Measurements from ENCODE around the gene NTN1. TPM values are rescaled to one million over a fixed set of nuclear protein-coding genes. Genes with fewer than 3 reads are reported as not detected.
A peak's percentile ranks its signal among the peaks of the same experiment; 100 is the strongest.

NTN1 gene
- total RNA-seq, 1 donor from 2014 or later = 4.7 TPM

DNA sequence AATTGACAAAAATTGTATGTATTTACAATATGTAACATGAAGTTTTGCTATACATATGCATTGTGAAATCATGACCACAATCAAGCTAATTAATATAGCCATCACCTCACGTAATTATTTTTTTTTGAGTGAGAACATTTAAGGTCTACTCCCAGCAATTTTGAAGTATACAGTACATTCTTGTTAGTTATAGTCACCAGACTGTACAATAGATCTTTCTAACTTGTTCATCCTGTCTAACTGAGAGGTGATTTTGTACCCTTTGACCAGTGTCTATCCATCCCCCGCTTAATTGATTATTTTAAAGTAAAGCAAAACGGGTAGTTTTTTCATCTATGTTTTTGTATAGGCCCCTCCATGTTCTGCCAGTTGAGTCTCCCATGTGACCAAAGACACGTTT is 30.3 kb downstream of the NTN1 start:
- no peak for TF ChIP-seq POLR2AphosphoS5 (IDR thresholded peaks at IDR 0.05; ENCODE audit: insufficient read depth in 1 of 2, low read depth in 1 of 2)
- no peak for TF ChIP-seq POLR2A (IDR thresholded peaks at IDR 0.05)
- Histone ChIP-seq H3K4me3 (no peak overlapping the region), H3K36me3 (no peaks in the 10 kb centered on the region)

DNA sequence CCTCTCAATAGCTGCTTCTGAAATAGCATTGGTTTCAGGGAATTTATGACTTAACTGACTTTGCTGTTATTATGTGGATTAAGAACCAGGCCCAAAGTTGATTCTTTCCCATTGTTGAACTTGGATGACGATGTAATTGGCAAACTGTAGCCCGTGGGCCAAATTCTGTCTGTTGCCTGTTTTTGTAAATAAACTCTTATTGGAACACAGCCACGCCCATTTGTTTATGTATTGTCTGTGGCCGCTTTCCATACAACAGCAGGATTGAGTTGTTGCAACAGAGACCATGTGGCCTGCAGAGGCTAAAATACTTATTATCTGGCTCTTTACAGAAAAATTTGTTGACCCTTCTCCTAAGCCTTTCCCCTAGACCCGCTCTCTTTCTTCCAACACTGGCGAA is 31.6 kb downstream of the NTN1 start:
- H3K27ac ChIP-seq = peak overlapping the region; percentile 57
- no peaks in the 10 kb centered on the region for H3K27me3 ChIP-seq
- peaks cover 17% of the 10 kb centered on the region for H3K4me1 ChIP-seq
- H3K36me3 ChIP-seq = no peaks in the 10 kb centered on the region
- no peak overlapping the region for H3K4me3 ChIP-seq
- no peak for DNase-seq (ENCODE audit: extremely low spot score in 2 of 2)
- TF ChIP-seq, protein P1, sequence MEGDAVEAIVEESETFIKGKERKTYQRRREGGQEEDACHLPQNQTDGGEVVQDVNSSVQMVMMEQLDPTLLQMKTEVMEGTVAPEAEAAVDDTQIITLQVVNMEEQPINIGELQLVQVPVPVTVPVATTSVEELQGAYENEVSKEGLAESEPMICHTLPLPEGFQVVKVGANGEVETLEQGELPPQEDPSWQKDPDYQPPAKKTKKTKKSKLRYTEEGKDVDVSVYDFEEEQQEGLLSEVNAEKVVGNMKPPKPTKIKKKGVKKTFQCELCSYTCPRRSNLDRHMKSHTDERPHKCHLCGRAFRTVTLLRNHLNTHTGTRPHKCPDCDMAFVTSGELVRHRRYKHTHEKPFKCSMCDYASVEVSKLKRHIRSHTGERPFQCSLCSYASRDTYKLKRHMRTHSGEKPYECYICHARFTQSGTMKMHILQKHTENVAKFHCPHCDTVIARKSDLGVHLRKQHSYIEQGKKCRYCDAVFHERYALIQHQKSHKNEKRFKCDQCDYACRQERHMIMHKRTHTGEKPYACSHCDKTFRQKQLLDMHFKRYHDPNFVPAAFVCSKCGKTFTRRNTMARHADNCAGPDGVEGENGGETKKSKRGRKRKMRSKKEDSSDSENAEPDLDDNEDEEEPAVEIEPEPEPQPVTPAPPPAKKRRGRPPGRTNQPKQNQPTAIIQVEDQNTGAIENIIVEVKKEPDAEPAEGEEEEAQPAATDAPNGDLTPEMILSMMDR (IDR thresholded peaks at IDR 0.05) = no peak
- no peak for TF ChIP-seq POLR2AphosphoS5 (IDR thresholded peaks at IDR 0.05; ENCODE audit: insufficient read depth in 1 of 2, low read depth in 1 of 2)
- no peak for TF ChIP-seq POLR2A (IDR thresholded peaks at IDR 0.05)
- intact Hi-C loops (cut with DNase I) = no loop called here
- no peaks in the 10 kb centered on the region for H3K9me3 ChIP-seq

More for the DNA sequence above, 30.3 kb downstream of the NTN1 start:
- intact Hi-C loops (cut with DNase I) = no loop called here
- Histone ChIP-seq H3K27me3 (no peaks in the 10 kb centered on the region), H3K9me3 (no peaks in the 10 kb centered on the region), H3K27ac (no peak overlapping the region), H3K4me1 (peaks cover 6% of the 10 kb centered on the region)
- no peak for DNase-seq (ENCODE audit: extremely low spot score in 2 of 2)

DNA sequence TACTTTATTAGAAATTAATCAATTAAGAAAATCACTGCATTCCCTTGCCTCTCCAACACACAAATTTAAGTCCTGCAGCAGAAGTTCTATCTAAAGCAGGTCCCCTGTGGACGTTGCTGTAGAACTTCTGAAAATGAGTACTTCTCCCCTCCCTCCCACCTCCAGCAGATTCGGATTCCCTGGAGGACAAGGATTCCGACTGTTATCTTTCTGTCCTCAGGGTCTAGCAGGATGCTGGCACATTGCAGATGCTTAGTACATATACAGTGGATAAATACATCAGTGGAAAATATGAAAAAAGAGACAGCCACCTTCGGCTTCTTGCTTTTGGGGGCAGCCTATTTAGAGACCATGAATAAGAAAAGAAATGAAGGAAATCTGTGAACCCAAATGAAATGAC is 32.1 kb downstream of the NTN1 start:
- DNase-seq (ENCODE audit: extremely low spot score in 2 of 2) = no peak
- Histone ChIP-seq H3K4me3 (no peak overlapping the region), H3K27ac (peak overlapping the region; percentile 57), H3K9me3 (no peaks in the 10 kb centered on the region), H3K4me1 (peaks cover 19% of the 10 kb centered on the region), H3K27me3 (no peaks in the 10 kb centered on the region), H3K36me3 (no peaks in the 10 kb centered on the region)
- TF ChIP-seq, protein P1 (IDR thresholded peaks at IDR 0.05) = no peak
- TF ChIP-seq POLR2A (IDR thresholded peaks at IDR 0.05) (no peak), POLR2AphosphoS5 (IDR thresholded peaks at IDR 0.05; ENCODE audit: insufficient read depth in 1 of 2, low read depth in 1 of 2) (no peak)
- intact Hi-C loops (cut with DNase I) = no loop called here

DNA sequence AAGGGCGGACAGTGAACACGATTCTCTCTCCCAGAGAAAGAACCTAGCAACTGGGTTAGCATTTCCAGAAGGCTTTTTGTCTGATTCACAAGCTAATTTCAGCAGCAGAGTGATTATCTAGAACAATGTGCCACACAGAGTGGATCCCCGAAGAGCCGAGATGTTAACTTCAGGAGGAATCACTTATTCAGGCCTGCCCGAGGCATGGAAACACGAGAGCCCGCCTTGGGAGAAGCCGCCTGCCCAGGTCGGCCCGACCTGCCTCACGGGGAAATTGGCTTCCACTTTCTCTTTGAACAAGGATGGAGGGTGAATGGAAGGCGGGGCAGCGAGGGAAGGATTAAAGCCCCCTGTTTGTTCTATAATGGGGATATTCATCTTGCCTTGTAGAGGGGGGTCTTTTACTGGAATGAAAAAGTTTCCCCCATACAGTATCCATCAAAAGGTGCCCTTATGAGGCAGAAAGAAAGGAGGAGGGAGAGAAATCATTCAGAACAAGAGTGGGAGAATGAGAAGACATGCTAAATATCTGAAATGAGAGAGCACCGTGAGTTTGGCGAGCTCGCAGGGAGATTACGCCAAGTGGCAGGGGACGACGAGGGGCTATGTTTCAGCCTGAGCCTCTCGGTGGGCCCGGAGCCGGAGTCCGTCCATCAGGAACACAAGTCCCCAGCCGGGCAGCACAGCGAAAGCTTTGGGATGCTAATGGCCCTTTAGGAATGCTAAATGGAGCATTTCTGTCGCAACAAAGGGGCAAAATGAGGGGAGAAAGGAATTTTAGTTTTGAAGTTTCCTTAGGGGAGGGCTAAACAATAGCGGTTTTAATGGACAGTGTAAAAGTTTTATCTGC is 33.0 kb downstream of the NTN1 start:
- H3K9me3 ChIP-seq = no peaks in the 10 kb centered on the region
- DNase-seq (ENCODE audit: extremely low spot score in 2 of 2) = no peak
- intact Hi-C loops (cut with DNase I) = no loop called here
- no peaks in the 10 kb centered on the region for H3K27me3 ChIP-seq
- no peak overlapping the region for H3K27ac ChIP-seq
- peaks cover 19% of the 10 kb centered on the region for H3K4me1 ChIP-seq
- no peak overlapping the region for H3K4me3 ChIP-seq
- TF ChIP-seq POLR2A (IDR thresholded peaks at IDR 0.05) = no peak
- TF ChIP-seq, protein P1 (IDR thresholded peaks at IDR 0.05) = no peak
- no peak for TF ChIP-seq POLR2AphosphoS5 (IDR thresholded peaks at IDR 0.05; ENCODE audit: insufficient read depth in 1 of 2, low read depth in 1 of 2)
- H3K36me3 ChIP-seq = no peaks in the 10 kb centered on the region

DNA sequence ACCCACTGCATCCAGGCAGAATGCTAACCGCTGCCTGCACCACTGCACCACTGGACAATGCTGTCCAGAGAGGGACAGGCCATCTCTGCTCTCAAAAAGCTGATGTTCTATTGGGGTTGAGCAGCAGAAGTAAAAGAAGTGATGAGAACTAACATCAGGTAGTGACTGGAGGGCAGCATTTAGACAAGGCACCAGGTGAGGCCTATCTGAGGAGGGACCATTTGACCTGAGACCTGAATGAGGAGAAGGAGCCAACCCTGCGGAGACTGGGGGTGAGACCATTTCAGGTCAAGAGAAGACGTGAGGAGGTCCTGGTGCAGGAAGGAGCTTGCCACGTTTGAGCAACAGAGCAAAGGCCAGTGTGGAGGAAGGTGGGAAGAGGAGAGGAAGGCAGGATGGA is 34.0 kb downstream of the NTN1 start:
- Histone ChIP-seq H3K4me3 (no peak overlapping the region), H3K9me3 (no peaks in the 10 kb centered on the region), H3K27me3 (no peaks in the 10 kb centered on the region), H3K27ac (no peak overlapping the region), H3K36me3 (no peaks in the 10 kb centered on the region), H3K4me1 (peaks cover 19% of the 10 kb centered on the region)
- intact Hi-C loops (cut with DNase I) = no loop called here
- TF ChIP-seq POLR2AphosphoS5 (IDR thresholded peaks at IDR 0.05; ENCODE audit: insufficient read depth in 1 of 2, low read depth in 1 of 2) (no peak), POLR2A (IDR thresholded peaks at IDR 0.05) (no peak)
- TF ChIP-seq, protein P1 (IDR thresholded peaks at IDR 0.05) = no peak
- no peak for DNase-seq (ENCODE audit: extremely low spot score in 2 of 2)
